ENCODE results near the gene KNL1. TPM values are rescaled to one million over a fixed set of nuclear protein-coding genes. Genes with fewer than 3 reads are reported as not detected.

KNL1 gene
- total and polyA plus RNA-seq, 12 donors = 0.13 to 7.9 (median 1.4) TPM

DNA sequence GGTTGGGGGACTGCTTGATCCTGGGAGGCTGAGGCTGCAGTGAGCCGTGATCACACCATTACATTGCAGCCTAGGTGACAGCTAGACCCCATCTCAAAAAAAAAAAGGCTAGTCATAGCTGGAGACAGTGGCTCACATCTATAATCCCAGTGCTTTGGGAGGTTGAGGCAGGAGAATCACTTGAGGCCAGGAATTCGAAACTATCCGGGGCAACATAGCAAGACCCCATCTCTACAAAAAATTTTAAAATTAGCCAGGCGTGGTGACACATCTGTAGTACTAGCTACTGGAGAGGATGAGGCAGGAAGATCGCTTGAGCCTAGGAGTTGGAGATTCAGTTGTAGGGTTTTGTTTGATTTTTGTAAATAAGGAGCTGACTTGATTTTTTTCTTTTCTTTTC, 45.6 kb downstream of the KNL1 start:
- 96 to 98% (median 97%) methylated on average over 5 of the region's 5 CpGs for WGBS, 4 donors
- H3K36me3 ChIP-seq (replicated peaks in 1 of 2) = no peaks in the 10 kb centered on the region
- intact Hi-C loops (cut with DNase I) = no loop called here
- no peak overlapping the region for H3K4me3 ChIP-seq
- no peaks in the 10 kb centered on the region for H3K9me3 ChIP-seq (replicated peaks in 1 of 3)
- H3K4me1 ChIP-seq (replicated peaks in 1 of 2) = no peaks in the 10 kb centered on the region
- H3K27me3 ChIP-seq = no peaks in the 10 kb centered on the region
- DNase-seq = no peak
- TF ChIP-seq POLR2A (IDR thresholded peaks at IDR 0.05) = no peak
- TF ChIP-seq, protein P1, sequence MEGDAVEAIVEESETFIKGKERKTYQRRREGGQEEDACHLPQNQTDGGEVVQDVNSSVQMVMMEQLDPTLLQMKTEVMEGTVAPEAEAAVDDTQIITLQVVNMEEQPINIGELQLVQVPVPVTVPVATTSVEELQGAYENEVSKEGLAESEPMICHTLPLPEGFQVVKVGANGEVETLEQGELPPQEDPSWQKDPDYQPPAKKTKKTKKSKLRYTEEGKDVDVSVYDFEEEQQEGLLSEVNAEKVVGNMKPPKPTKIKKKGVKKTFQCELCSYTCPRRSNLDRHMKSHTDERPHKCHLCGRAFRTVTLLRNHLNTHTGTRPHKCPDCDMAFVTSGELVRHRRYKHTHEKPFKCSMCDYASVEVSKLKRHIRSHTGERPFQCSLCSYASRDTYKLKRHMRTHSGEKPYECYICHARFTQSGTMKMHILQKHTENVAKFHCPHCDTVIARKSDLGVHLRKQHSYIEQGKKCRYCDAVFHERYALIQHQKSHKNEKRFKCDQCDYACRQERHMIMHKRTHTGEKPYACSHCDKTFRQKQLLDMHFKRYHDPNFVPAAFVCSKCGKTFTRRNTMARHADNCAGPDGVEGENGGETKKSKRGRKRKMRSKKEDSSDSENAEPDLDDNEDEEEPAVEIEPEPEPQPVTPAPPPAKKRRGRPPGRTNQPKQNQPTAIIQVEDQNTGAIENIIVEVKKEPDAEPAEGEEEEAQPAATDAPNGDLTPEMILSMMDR (IDR thresholded peaks at IDR 0.05) = no peak
- no peak overlapping the region for H3K27ac ChIP-seq

DNA sequence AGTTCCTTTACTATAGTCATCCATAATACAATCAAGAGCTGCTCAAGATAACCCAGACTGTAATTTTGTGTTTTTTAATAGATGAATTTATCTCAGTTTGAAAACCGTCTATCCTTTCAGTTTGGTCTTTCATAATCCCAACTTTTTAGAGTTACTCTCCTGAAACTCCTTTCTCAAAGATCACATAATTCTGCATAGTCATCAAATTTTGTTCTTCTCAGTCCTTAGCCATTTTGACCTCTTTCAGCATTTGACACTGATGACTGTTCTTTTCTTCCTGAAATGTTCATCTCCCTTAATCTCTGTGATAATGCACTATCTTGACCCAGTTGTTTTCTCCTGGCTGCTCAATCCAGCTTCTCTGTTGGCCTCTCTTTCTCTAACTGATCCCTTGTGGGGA, 53.5 kb downstream of the KNL1 start:
- intact Hi-C loops (cut with DNase I) = no loop called here

DNA sequence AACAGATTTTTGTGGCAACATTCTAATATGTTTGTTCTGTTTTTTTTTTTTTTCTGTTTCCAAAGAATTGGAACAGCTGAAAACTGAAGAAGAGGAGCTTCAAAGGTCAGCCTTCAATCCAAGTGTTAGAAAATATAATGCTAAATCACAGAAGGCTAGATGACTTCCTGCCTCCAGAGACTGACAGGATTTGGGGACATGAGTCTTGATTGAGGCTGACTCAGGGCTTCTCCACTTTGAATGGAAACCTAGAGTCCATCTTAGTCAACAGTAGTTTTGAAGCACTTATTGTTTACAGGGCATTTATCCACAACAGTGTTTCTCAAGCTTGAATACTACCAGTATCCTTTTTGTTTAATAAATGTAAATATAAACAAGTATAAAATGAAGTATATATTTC, 56.4 kb downstream of the KNL1 start:
- no peak for TF ChIP-seq POLR2A (IDR thresholded peaks at IDR 0.05)
- TF ChIP-seq, protein P1 (IDR thresholded peaks at IDR 0.05) = no peak
- intact Hi-C loops (cut with DNase I) = no loop called here
- Histone ChIP-seq H3K9me3 (replicated peaks in 1 of 3) (no peaks in the 10 kb centered on the region), H3K4me3 (no peak overlapping the region), H3K4me1 (replicated peaks in 1 of 2) (no peaks in the 10 kb centered on the region), H3K27me3 (no peaks in the 10 kb centered on the region), H3K27ac (no peak overlapping the region), H3K36me3 (replicated peaks in 1 of 2) (no peaks in the 10 kb centered on the region)
- DNase-seq = no peak

More for the DNA sequence above, 53.5 kb downstream of the KNL1 start:
- Histone ChIP-seq H3K27ac (no peak overlapping the region), H3K27me3 (no peaks in the 10 kb centered on the region), H3K4me1 (replicated peaks in 1 of 2) (no peaks in the 10 kb centered on the region), H3K4me3 (no peak overlapping the region), H3K36me3 (replicated peaks in 1 of 2) (no peaks in the 10 kb centered on the region), H3K9me3 (replicated peaks in 1 of 3) (no peaks in the 10 kb centered on the region)
- DNase-seq = no peak
- TF ChIP-seq POLR2A (IDR thresholded peaks at IDR 0.05) = no peak
- TF ChIP-seq, protein P1 (IDR thresholded peaks at IDR 0.05) = no peak
- 90 to 100% (median 96%) methylated on average over 1 of the region's 1 CpG for WGBS, 4 donors

DNA sequence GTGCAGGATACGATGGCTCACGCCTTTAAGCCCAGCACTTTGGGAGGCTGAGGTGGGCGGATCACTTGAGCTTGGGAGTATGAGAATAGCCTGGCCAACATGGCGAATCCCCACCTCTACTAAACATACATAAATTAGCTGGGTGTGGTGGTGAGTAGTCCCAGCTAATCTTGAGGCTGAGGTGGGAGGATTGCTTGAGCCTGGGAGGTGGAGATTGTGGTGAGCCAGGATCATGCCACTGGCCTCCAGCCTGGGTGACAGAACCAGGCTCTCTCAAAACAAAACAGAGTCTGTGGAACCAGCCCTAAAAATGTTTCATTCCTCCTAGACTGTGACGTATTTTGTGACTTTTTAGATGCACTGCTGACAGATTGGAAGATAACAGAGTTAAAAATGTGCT, 66.6 kb downstream of the KNL1 start:
- no peak overlapping the region for H3K4me3 ChIP-seq
- no peaks in the 10 kb centered on the region for H3K4me1 ChIP-seq (replicated peaks in 1 of 2)
- intact Hi-C loops (cut with DNase I) = no loop called here
- no peaks in the 10 kb centered on the region for H3K36me3 ChIP-seq (replicated peaks in 1 of 2)
- H3K27me3 ChIP-seq = no peaks in the 10 kb centered on the region
- no peak for DNase-seq
- 96 to 100% (median 97%) methylated on average over 5 of the region's 5 CpGs for WGBS, 4 donors
- no peak for TF ChIP-seq POLR2A (IDR thresholded peaks at IDR 0.05)
- TF ChIP-seq, protein P1 (IDR thresholded peaks at IDR 0.05) = no peak
- no peak overlapping the region for H3K27ac ChIP-seq
- no peaks in the 10 kb centered on the region for H3K9me3 ChIP-seq (replicated peaks in 1 of 3)
